ENCODE measurements around the gene MDP1. TPM values are rescaled to one million over a fixed set of nuclear protein-coding genes. Genes with fewer than 3 reads are reported as not detected.
A peak's percentile ranks its signal among the peaks of the same experiment; 100 is the strongest.

The MDP1 gene
- total and polyA plus RNA-seq, 10 of the 15 experiments (the other 5 are each of a cell fraction or from before 2014, with no cell fraction given): 10.4 to 45.8 (median 23.5) TPM

GRCh38 chr14:24213866-24214662 lies 1.8 kb downstream of the MDP1 start (continued):
- TF ChIP-seq CBFB (IDR thresholded peaks at IDR 0.05; ENCODE audit: low read depth) (no peak), RB1 (IDR thresholded peaks at IDR 0.05; ENCODE audit: borderline replicate concordance) (no peak), SPI1 (IDR thresholded peaks at IDR 0.05; ENCODE audit: borderline replicate concordance, insufficient read depth, low read depth, low read length) (no peak), KAT2A (conservative IDR thresholded peaks at IDR 0.05; ENCODE audit: control insufficient read depth, low read depth, low read length) (no peak), IRF3 (IDR thresholded peaks at IDR 0.05) (no peak)

- Histone ChIP-seq H3K4me2 (ENCODE audit: control insufficient read depth, insufficient read depth) (peak within 1 kb of the TSS; percentile 85), H3K27ac (ENCODE audit: control insufficient read depth, insufficient read depth) (peak within 1 kb of the TSS; percentile 89), H4K20me1 (ENCODE audit: control insufficient read depth, insufficient read depth) (no peaks in the 10 kb centered on the region), H3K9ac (ENCODE audit: control insufficient read depth, insufficient read depth, low read length) (peak within 1 kb of the TSS; percentile 91), H3K79me2 (ENCODE audit: control insufficient read depth, insufficient read depth, low read length) (peaks cover 19% of the 10 kb centered on the region), H2AFZ (ENCODE audit: control insufficient read depth, low read depth, low read length) (peak within 1 kb of the TSS; percentile 69), H3K27me3 (replicated peaks in 1 of 2; ENCODE audit: control insufficient read depth in 2 of 2, insufficient read depth in 2 of 2, low read length in 1 of 2) (no peaks in the 10 kb centered on the region), H3K36me3 (ENCODE audit: control insufficient read depth in 2 of 2, insufficient read depth in 2 of 2, low read length in 1 of 2) (peaks cover 4 to 23% of the 10 kb centered on the region in 2 experiments), H3K9me3 (replicated peaks; ENCODE audit: control insufficient read depth, insufficient read depth, low read length) (no peaks in the 10 kb centered on the region), H3K4me3 (peak within 1 kb of the TSS; percentile 73), H3K4me1 (ENCODE audit: control insufficient read depth, insufficient read depth, low read length) (peaks cover 15% of the 10 kb centered on the region)
- SMC1A ChIA-PET (ENCODE audit: uncharacterized antibody, unreplicated experiment): interaction anchor here (0.8 to 2.1 kb wide), 17 partner anchors 10 to 891 kb away, joined by 3 to 8 read pairs (median 4); partner anchors contain the start of genes DCAF11, IRF9, NRL and RABGGTA
- BruUV-seq (replicated peaks): no TSS peak
- RAD21 ChIA-PET (ENCODE audit: unreplicated experiment): interaction anchor here (0.7 to 3.6 kb wide), 10 partner anchors 8 to 104 kb away, joined by 3 to 23 read pairs (median 8); partner anchors contain the start of genes CIDEB, IPO4, IRF9 and TINF2
- in situ Hi-C loops (cut with MboI) (no loop called here), intact Hi-C loops (cut with micrococcal nuclease; ENCODE audit: unreplicated experiment) (loop anchor here (1.0 to 10.0 kb wide), 4 partner anchors 17 to 198 kb away; partner anchors contain the start of genes GMPR2 and NEDD8)
- ATAC-seq (peak; percentile 88), DNase-seq (ENCODE audit: low read depth, low spot score) (peak; percentile 92), FAIRE-seq (peak; percentile 98)
- CTCF ChIA-PET: interaction anchor here (0.6 to 6.3 kb wide), 22 partner anchors 13 to 218 kb away, joined by 3 to 54 read pairs (median 4); partner anchors contain the start of genes CIDEB, IPO4, IRF9 and PSME2
- under 1% methylated on average over 53 of the region's 53 CpGs for WGBS (ENCODE audit: insufficient coverage, insufficient replicate concordance, low lambda C conversion rate, missing lambda C conversion rate)
- POLR2A ChIA-PET: interaction anchor here (0.7 to 4.3 kb wide), 26 partner anchors 18 to 132 kb away, joined by 3 to 50 read pairs (median 4); partner anchors contain the start of genes DCAF11, EMC9, IPO4 and IRF9
- peak; percentile 94 for TF ChIP-seq CHD2 (IDR thresholded peaks at IDR 0.05; ENCODE audit: borderline replicate concordance, low read depth, low read length)
- peak; percentile 83 for TF ChIP-seq MAX (IDR thresholded peaks at IDR 0.05; ENCODE audit: low read depth, low read length)
- peak; percentile 94 for TF ChIP-seq BACH1 (IDR thresholded peaks at IDR 0.05; ENCODE audit: borderline replicate concordance)
- no peak for TF ChIP-seq TARDBP (IDR thresholded peaks at IDR 0.05; ENCODE audit: borderline replicate concordance)
- TF ChIP-seq ZBTB40 (IDR thresholded peaks at IDR 0.05; ENCODE audit: borderline replicate concordance): peak; percentile 50; the same call in 1 of the 2 replicates
- peak; percentile 50; the same call in 1 of the 2 replicates for TF ChIP-seq SMARCA5 (IDR thresholded peaks at IDR 0.05)
- peak; percentile 47 for TF ChIP-seq HDAC6 (IDR thresholded peaks at IDR 0.05; ENCODE audit: unreplicated experiment)
- TF ChIP-seq GATAD2B (conservative IDR thresholded peaks at IDR 0.05; ENCODE audit: low read depth): peak; percentile 77; the same call in 1 of the 2 replicates
Measured at GRCh38 chr14:24212924-24213865, 2.7 kb downstream of the MDP1 start, which contains the start of gene CHMP4A. CHMP4A (minus strand) TSS chr14:24213488; CDS start chr14:24213439, 49 bp downstream.

Measured in GM12878 (cell line).